HG02759 (cell line): ENCODE data around the gene HNRNPH2.

Experiments
- ATAC-seq: cut with Tn5 transposase; IDR thresholded peaks from one replicate; pipeline ENCODE4 v1.9.1; 2021; ENCODE audit warnings: mild to moderate bottlenecking, moderate library complexity; ENCODE audit not compliant: unreplicated experiment

HNRNPH2 gene, protein sequence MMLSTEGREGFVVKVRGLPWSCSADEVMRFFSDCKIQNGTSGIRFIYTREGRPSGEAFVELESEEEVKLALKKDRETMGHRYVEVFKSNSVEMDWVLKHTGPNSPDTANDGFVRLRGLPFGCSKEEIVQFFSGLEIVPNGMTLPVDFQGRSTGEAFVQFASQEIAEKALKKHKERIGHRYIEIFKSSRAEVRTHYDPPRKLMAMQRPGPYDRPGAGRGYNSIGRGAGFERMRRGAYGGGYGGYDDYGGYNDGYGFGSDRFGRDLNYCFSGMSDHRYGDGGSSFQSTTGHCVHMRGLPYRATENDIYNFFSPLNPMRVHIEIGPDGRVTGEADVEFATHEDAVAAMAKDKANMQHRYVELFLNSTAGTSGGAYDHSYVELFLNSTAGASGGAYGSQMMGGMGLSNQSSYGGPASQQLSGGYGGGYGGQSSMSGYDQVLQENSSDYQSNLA

DNA sequence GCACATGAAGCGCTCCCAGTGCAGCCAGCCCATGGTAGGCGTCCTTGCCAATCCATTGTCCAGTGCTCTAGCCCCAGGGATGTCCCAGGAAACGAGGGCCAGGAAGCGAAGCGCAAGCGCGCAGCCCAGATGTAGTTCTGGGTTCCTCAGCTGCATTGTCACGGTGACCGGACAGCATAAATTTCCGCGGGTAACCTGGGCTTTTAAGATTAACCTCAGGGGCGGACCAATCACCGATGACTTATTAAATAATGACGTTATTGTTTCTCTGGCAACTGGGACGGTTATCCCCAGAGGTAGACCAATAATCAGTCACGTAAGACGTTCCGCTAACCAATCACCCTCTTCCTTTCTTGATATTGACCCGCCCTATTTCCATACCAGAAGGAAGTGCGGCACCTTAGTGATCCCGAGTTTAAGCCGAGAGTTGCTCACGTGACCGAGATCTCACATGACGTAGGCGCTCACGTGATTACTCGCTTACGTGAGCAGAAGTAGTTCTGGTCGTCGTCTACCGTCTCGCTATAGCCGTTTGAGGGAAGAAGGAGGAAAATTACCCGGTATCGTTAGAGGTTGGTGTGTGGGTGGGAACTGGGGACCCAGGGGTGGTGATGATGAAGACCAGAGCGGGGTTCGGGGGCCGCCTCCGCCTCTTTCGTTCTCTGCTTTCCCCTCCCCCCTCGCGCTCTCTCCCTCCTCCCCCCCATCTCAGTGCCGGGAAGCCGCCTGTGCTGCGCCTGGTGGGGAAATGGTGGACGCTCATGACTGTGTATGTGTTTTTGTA is at the start of gene HNRNPH2, which contains the start of gene GLA:
TSS of gene HNRNPH2 (plus strand) at position 475 of the 784 bp plus-strand sequence. CDS start 3,767 bp downstream, outside the sequence.
TSS of gene GLA (minus strand) at position 178 of the 784 bp plus-strand sequence. CDS start at position 156, 22 bp downstream.
- ATAC-seq, result peak; percentile 93

DNA sequence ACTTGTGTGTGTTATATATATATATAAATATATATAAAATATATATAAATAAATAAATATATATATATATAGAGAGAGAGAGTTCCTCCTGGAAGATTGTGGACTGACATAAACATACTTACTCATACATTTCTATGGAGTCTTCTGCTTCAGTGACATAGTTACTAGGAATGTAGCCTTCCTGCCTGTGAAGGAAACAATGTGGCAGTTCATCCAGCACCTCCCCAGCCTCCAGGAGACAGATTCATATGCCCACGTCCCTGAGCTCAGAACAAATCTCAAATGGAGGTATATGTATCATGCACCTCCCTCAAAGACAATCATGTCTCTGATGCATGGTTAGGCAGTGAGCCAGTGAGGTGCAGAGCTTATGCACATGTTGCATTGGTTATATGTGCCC is 48.1 kb upstream of the HNRNPH2 start:
- ATAC-seq, result no peak

DNA sequence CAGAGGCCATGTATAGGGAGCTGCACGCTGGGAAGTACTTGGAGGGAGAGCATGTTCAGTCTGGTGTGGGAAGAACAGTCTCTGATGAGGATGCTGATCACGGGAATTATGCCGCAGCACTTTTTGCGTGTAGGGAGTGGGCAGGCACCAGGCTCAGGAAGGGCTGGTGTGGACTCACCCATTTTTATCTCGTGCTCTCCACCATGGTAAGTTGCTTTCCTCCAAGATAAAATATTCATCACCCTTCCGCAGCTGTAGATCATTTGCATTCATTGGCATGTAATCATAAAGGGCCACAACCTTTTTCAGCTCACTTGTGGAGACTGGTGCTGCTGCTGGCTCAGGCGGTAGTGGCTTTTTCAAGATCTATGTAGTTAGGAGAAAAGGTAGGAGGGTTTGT is 47.6 kb upstream of the HNRNPH2 start:
- no peak for ATAC-seq

DNA sequence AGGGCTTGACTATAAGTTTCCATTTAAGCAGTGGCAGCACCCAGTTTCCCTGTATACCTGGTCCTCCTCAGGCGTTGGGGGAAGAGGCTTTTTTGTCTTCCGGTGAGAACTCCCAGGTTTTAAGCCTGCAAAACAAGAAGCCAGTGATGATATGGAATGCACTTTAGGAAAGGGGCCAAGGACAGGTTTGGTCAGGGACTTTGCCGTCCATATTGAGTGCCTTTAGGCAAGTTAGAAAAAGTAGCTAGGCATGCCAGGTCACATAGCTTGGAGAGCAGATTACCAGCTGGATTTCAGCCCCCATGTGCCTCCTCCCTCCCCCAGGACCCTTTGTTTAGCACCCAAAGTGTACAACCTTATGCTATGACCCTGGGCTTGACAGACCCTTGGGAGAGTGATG is 45.9 kb upstream of the HNRNPH2 start:
- ATAC-seq, result no peak

DNA sequence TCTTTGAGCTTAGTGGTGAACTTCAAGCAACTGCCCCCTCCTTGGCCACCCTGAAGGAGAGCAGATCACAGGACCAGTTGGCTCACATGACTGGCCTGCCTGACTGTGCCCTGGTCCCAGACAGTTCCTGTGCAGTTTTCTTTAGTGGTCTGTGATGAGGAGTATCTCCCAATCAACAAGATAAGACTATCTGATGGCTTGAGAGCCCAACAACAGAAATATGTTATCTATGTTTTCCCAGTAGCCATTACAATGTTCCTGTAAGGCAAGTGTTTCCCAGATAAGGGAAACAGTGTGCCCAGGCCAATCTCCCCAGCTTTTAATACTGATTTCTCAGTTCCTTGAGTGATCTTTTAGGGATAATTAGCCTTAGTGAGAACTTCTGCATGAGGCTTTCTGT is 45.3 kb upstream of the HNRNPH2 start:
- ATAC-seq, result no peak

DNA sequence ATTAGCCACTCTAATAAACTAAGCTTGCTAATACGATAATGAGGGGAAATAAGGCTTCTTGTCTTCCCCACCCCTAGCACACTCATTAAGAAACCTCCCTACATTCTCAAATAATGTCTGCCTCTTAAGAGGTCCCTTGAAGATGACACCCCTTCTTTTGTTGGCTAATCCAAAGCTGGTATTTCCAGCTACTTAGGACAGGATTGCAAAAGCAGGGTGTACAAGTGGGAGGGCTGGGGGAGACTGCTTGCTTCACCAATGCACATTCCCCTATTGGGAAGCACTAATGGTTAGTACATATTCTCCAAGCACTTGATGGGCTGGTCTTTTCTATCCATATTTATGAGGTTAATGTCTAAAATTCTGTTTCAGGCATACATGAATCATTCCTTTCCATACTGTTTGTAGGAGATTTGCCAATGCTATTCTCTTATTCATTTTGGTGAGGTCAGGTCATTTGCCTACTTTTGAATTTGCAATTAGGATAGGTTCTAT is 42.7 kb upstream of the HNRNPH2 start:
- no peak for ATAC-seq

DNA sequence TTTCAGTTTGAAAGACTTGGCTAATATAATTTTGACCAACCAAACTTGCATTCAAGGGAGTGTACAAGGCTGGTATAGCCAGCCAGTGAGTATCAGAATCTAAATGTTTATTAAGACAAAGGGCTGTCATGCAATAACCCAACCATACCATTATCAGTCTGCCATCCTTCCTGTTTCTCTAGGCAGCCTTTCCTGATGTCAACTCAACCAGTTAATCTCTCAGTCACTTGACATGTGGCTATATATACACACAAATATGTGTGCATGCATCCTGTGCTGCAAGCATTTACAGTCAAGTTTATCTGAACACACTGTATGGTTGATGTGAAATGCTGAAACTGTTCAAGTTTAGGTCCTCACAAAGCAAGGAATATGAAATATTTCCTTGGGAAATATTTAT is 39.2 kb upstream of the HNRNPH2 start:
- no peak for ATAC-seq

DNA sequence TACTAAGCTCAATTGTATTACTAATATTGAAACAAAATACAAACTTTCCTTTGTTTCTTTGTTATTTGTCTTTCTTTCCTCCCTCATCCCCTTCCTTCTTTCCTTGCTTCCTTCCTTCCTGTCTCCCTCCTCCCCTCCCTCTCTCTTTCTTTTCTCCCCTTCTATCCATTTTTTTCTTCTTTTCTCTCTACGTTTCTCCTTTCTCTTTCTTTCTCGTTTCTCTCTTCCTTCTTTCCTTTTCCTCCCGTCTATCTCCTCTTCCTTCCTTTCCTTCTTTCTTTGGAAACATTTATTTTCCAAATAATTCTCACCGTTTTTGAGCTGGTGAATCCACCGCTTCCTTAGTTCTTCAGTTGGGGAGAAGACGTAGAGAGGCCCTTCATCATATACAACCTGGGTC is 38.3 kb upstream of the HNRNPH2 start:
- no peak for ATAC-seq

DNA sequence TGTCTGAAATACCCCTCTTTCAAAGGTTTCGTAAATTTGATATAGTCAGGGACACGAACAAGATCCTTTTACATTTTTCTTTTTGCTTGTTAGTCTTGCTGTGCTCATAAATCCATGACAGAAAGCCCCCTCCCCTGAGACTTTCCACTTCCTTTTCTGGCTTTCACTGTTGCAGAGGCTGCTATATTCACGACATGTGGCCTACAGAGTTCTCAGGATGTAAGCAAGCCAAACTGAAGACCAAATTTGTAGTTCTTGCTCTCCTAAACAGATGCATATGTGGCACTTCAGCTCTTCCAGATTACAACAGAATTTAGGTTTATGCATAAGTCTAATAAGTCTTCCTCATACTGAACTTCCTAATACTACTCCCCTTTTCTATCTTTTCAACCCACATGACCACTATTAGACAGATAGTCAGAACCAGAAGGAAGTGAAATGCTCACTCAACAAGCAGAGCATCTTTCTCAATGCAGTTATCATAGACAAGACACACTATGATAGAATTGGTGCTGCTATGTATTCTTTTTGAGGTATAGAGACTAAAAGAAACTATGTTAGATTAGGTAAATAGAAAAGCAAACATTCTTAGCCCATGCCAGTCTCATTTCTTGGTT is 37.0 kb upstream of the HNRNPH2 start:
- peak; percentile 75 for ATAC-seq

DNA sequence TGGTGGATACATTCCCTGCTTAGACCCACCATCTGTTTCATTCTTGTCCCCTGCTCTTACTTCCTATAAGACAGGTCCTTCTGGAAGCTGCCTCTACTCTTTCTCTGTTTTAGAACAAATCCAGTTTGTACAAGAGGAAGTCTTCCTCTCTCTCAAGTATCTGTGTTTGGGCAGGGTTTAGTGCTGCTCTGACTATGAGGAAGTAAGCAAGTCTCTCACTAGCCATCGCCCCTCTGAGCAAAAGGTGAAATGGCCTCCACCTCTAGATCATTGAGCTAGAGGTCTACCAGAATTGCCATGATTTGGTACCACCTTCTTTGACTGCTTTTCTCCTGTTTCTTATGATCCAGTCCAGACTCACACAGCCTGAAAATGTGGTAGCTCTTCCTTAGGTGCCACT is 30.5 kb upstream of the HNRNPH2 start:
- no peak for ATAC-seq

DNA sequence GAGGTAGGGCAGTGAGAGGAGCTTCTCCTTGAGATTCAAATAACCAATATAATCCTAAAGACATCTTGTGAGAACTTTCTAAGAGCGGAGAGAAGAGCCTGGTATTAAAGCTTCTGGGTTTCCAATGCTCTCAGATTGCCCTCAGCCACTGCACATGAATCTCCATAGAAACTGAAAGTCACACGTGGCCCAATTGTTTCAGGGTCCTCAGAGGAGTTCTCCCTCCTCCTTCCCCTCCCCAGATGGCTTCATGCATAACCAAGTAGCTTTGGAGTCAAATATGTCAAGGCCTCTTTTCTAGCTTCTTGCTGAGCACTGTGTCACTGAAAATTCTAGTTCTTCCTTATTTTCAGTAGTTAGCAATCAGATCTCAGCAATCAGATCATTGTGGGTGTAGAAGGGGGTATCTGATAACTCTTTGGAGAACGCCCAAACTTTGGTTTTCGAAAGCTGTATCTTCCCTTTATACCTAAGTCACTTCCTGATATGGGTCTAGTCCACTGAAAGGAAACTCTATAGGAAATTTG is 24.3 kb upstream of the HNRNPH2 start:
- ATAC-seq, result peak; percentile 79

DNA sequence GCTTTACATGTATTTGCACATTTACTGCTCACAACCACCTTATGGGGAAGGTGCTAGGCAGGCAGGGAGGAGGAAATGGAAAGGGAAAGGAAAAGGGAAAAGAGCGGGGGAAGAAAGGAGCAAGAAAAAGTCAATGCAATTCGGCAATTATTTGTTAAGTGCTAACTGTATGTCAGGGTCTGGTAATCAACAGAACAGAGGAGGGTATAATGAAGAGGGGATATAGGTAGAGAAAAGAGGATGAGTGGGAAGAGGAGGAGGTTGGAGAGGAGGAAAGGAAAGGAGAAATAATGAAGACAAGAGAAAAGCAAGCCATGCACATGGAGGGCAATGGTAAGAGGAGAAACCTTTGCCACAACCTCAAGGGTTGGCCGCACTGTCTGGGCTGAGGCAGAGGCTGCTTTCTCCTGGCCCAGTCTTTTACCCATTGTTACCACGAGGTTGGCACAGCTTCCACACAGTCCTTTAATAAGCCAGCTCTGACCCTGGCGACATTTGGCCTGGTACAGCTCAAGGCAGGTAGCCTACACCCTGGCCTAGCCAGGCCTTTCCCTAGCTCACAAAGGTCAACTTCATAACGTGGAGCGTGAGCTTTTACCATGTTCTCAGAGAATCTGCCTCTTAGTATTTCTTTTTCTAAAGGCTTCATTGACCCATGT is 22.9 kb upstream of the HNRNPH2 start:
- no peak for ATAC-seq

DNA sequence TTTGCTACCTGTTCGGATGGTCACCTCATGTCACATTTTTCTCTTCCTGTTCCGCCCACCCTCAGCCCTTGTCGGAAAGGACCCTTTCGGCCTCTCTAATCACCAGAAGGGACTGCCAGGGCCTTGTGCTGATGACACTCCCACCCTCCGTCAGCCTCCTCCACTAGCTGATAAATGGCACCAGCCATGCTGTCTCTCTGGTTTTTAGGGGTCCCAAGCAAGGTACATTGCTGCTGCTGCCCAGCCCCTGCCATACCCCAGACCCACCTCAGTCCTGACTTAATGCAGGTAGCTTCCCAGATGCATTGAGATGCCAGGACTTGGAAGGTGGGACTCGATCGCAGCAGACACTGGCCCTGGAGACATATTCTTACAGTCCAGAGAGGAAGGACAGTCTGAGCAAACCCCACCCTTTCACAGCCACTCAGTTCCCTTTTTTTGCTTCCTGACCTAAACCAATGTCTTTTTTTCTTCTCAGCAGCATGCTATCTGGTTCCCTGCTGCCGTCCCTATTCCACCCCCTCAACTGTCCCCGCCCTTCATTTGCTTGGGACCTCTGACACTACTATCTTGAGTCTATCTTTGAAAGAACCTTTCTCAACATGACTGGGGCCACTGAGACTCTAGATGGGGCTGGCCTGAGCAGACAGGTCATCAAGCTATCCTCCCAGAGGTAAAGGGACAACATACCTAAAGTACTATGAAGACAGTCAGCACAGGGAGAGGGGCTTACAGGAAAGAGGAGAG is 22.1 kb upstream of the HNRNPH2 start, which contains the start of gene BTK:
TSS of gene BTK (minus strand) at position 397 of the 747 bp plus-strand sequence. CDS start 10,907 bp downstream, outside the sequence.
- ATAC-seq, result peak; percentile 67

DNA sequence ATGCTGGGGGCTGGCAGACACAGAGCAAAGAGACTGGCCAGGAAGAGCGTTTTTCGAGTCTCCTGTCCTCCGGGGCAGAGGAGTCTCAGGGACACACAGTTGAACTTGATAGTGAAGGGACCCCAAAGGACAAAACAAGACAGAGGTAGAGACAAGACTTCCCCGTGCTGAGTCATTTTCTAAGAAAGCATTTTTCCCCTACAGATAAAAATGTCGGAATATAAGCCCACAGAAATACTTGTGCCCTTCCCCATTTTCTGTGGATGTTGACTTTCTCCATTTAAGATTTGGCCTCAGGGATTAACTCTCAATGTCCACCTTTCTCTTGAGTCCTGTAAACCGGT is 21.5 kb upstream of the HNRNPH2 start:
- no peak for ATAC-seq

DNA sequence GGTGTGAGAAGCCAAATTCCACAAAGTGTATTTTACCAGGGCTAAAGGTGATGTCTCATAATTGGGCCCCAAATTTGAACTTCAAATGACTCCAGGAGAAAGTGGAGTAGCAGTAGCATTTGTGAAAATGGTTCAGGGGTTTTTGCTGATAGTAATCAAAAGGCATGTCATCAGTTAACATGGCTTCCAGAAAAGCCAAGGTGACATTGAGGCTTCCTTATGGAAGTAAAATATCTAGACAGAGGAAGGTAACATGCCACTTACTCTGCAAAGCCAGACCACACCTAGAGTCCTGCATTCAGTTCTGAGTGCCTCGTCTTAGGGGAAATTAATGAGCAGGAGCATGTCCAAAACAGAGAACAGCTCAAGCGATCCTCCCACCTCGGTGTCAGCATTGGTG is 19.4 kb upstream of the HNRNPH2 start:
- ATAC-seq, result no peak

DNA sequence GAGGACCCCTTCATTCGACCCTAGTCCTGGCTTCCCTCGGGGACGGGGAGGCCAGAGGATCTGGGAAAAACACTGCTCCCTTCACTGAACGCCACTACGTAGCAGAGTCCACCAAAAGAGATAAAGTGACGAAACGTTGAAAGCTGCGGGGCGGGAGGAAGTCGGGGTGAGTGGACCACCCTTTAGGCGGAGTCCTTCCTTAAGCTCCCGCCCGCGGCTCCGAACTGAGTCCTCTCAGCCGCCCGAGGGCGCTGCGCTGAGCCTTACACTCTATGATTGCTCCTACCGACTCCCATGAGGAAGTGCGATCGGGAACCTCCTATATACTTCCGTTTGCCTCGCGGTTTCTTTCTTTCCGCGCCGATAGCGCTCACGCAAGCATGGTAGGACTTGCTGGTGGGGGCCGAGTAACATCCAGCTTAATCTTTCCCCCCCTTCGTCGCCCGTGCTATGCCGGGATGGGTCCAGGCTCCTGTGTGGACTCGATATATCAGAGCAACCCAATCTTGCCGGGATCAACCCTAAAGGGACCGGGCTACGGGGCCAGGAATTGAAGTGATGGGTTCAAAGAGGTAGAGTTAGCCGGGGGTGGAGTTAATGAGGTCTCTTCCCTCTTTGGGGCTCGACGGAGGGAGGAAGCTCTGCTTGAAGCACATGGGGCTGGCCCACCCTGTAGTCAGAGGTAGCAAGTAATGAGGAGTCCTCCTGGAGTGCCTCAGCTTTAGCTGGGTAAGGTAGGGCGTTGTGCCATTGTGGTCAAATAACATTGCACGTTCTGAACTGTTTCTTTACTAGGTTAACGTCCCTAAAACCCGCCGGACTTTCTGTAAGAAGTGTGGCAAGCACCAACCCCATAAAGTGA is 17.1 kb upstream of the HNRNPH2 start, which contains the start of gene RPL36A:
TSS of gene RPL36A (plus strand) at position 348 of the 862 bp plus-strand sequence. CDS start at position 381, 33 bp downstream.
- peak; percentile 84 for ATAC-seq

DNA sequence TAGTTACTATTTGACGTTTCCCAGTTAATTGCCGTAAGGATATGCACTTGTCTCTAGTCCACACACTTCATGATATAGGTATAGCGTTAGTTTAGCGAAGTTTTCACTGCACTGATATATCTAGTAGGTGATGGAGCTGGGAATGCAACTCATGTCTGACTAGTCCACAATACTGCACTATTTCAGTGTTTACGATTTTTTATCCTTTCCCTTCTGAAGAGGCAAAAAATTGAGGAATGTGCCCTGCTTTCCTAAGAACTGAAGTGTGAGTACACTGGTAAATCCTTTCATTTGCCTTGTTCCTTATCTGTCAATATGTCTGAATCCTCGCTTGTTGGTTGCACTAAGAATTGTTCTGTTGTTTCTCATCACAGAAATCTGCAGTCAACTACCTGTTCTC is 16.2 kb upstream of the HNRNPH2 start:
- ATAC-seq, result no peak

DNA sequence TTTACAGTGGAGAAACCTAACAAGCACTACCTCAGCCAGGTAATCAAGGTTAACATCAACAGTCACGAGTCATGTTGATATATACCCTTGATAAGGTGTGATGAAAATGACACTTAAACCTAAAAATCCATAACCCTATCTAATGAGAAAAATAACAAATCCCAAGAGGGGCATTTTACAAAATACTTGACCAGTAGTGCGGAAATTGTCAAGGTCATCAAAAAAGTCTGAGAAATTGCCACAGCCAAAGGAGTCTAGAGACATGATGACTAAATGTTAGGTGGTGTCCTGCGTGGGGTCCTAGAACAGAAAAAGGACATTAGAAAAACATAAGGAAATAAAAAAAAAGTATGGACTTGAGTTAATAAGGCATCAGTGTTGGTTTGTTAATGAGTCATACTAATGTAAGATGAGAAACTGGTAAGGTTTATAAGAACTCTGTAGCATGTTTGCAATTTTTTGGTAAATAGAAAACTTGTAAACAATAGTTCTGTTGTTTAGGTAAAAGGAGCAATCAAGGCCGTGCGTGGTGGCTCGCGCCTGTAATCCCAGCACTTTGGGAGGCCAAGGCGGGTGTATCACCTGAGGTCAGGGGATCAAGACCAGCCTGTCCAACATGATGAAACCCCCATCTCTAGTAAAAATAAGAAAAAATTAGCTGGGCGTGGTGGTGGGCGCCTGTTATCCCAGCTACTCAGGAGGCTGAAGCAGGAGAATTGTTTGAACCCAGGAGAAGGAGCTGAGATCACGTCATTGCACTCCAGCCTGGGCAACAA is 14.3 kb upstream of the HNRNPH2 start:
- no peak for ATAC-seq
